CD4-positive, alpha-beta T cell treated with Interleukin-21 for 1 hour (primary cell): ENCODE data around the gene EFEMP2.

ENCODE experiments used
- DNase-seq: peaks from one replicate; pipeline ENCODE4 v3.0.0-alpha.2; 2020

EFEMP2 gene

DNA sequence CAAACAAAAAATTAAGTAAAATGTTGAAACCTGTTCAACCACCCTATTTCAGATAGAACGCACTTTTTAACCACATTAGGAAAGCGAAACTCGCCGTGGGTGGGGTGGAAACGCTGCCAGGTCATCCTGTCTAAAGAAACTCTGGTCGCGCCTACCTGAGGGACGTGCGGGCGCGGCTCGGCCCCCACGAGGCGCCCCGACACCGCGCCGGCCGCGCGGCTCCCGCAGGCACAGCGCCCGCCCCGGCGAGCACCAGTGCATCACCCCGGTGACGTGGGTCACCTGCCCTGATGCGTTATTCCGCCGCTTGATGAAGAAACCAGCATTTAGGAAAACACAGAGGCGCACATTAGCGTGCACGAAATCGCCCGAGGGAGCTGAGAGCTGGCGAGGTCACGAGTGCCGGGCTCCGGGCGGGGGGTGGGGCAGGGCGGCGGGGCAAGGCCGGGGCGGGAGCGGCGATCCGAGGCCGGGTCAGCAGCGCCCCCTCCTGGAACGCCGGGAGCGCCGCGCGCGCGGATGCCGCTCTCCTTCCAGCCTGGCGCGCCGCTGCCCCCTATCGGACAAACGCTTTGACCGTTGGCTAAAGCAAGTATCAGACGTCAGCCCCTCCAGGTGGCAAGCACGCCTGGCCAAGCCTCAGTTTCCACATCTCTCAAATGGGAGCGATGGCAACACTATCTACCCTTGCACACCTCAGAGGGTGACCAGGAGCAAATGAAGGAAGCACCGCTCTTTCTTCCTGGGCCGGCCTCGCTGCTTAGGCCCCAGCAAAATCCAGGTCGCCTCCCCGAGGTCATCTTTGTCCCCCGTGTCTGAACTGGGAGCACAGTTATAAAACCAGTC, 54.5 kb downstream of the EFEMP2 start:
- DNase-seq: peak; percentile 92

DNA sequence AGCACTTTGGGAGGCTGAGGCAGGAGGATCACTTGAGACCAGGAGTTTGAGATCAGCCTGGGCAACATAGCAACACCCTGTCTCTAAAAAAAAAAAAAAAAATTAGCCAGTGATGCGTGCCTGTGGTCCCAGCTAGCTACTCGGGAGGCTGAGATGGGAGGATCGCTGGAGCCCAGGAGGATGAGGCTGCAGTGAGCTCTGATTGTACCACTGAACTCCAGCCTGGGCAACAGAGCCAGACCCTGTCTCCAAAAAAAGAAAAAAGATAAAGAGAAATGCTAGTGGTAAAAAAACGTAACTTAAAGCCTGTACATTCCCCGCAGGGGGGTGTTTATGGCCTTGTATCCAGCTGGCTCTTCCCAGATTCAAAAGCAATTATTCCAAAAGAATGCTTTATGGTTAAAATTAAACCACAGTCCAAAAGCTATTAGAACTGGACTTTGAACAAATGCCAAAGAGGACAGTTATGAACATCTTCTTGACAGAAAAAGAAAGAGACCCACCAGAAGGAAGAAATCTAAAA, 55.2 kb downstream of the EFEMP2 start:
- no peak for DNase-seq

DNA sequence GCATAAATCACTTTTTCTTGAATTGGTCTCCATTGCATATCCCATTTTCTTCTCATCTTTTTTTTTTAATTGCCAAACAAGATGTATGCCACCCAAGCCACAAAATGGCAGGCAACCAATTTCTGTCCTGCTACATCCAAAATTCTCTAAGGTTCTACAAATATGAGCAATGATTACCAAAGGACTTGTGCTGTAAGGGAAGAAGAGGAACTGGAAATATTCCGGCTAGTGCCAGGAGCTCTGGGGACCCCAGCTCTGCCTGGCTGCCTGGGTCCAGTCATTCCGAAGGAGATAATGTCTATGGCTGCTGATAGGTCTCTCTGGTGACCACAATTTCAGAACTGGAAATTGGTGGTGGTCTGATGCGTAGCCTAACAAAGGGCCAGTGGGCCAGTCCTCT, 55.9 kb downstream of the EFEMP2 start:
- no peak for DNase-seq
